HEK293 (cell line): ENCODE data around the gene NUP62.
A peak's percentile ranks its signal among the peaks of the same experiment; 100 is the strongest.

Source experiments
- GLI2 ChIP-seq: fragments of 450-650 bp; formaldehyde crosslinking; IDR thresholded peaks from 2 replicates; pipeline ENCODE4; 2017; ENCODE audit warnings: missing biosample characterization, missing genetic modification characterization, low read depth, borderline replicate concordance
- KLF9 ChIP-seq: fragments of 450-650 bp; formaldehyde crosslinking; IDR thresholded peaks from 2 replicates; pipeline ENCODE4 v1.5.1; 2016; ENCODE audit warnings: missing biosample characterization, missing genetic modification characterization, low read depth
- MZF1 ChIP-seq: fragments of 450-650 bp; formaldehyde crosslinking; IDR thresholded peaks from 2 replicates; pipeline ENCODE4 v1.5.1; 2017; ENCODE audit warnings: missing biosample characterization, missing genetic modification characterization, borderline replicate concordance
- SALL2 ChIP-seq: fragments of 450-650 bp; formaldehyde crosslinking; IDR thresholded peaks from 2 replicates; pipeline ENCODE4 v1.5.0; 2017; ENCODE audit warnings: missing biosample characterization, mild to moderate bottlenecking, missing genetic modification characterization, borderline replicate concordance
- SCRT2 ChIP-seq: fragments of 450-650 bp; formaldehyde crosslinking; IDR thresholded peaks from 2 replicates; pipeline ENCODE4 v1.5.1; 2016; ENCODE audit warnings: missing biosample characterization, missing genetic modification characterization
- SP7 ChIP-seq: fragments of 450-650 bp; formaldehyde crosslinking; IDR thresholded peaks from 2 replicates; pipeline ENCODE4 v1.5.1; 2016; ENCODE audit warnings: missing biosample characterization, missing genetic modification characterization
- TCF7L2 ChIP-seq: IDR thresholded peaks from 2 replicates; pipeline ENCODE4 v1.6.1; 2011; ENCODE audit warnings: low read depth, mild to moderate bottlenecking, inconsistent platforms, low read length, moderate library complexity, borderline replicate concordance
- TRIM28 ChIP-seq: IDR thresholded peaks from 2 replicates; pipeline ENCODE4 v1.6.1; 2011; ENCODE audit warnings: low read length, control low read depth, borderline replicate concordance
- ZEB2 ChIP-seq: fragments of 450-650 bp; formaldehyde crosslinking; IDR thresholded peaks from 2 replicates; pipeline ENCODE4 v1.5.1; 2016; ENCODE audit warnings: missing biosample characterization, missing genetic modification characterization
- ZFP37 ChIP-seq: fragments of 450-650 bp; formaldehyde crosslinking; IDR thresholded peaks from 2 replicates; pipeline ENCODE4 v1.5.1; 2016; ENCODE audit warnings: missing biosample characterization, missing genetic modification characterization
- ZIC2 ChIP-seq: fragments of 450-650 bp; formaldehyde crosslinking; IDR thresholded peaks from 2 replicates; pipeline ENCODE4 v1.5.1; 2016; ENCODE audit warnings: missing biosample characterization, missing genetic modification characterization
- ZNF112 ChIP-seq: fragments of 450-650 bp; formaldehyde crosslinking; IDR thresholded peaks from 2 replicates; pipeline ENCODE4 v1.5.0; 2017; ENCODE audit warnings: missing biosample characterization, missing genetic modification characterization
- ZNF140 ChIP-seq: fragments of 450-650 bp; formaldehyde crosslinking; IDR thresholded peaks from 2 replicates; pipeline ENCODE4 v1.5.1; 2016; ENCODE audit warnings: missing biosample characterization, missing genetic modification characterization
- ZNF157 ChIP-seq: fragments of 450-650 bp; formaldehyde crosslinking; IDR thresholded peaks from 2 replicates; pipeline ENCODE4 v1.5.1; 2016; ENCODE audit warnings: missing biosample characterization, missing genetic modification characterization
- ZNF169 ChIP-seq: fragments of 450-650 bp; formaldehyde crosslinking; IDR thresholded peaks from 2 replicates; pipeline ENCODE4 v1.5.1; 2016; ENCODE audit warnings: missing biosample characterization, missing genetic modification characterization
- ZNF24 ChIP-seq: fragments of 450-650 bp; formaldehyde crosslinking; IDR thresholded peaks from 2 replicates; pipeline ENCODE4 v1.5.1; 2016; ENCODE audit warnings: missing biosample characterization, missing genetic modification characterization
- ZNF266 ChIP-seq: fragments of 450-650 bp; formaldehyde crosslinking; IDR thresholded peaks from 2 replicates; pipeline ENCODE4 v1.5.1; 2016; ENCODE audit warnings: missing biosample characterization, missing genetic modification characterization, low read depth
- ZNF302 ChIP-seq: fragments of 450-650 bp; formaldehyde crosslinking; IDR thresholded peaks from 2 replicates; pipeline ENCODE4 v1.5.1; 2016; ENCODE audit warnings: missing biosample characterization, missing genetic modification characterization, low read depth
- ZNF514 ChIP-seq: fragments of 450-650 bp; formaldehyde crosslinking; IDR thresholded peaks from 2 replicates; pipeline ENCODE4 v1.5.1; 2016; ENCODE audit warnings: missing biosample characterization, missing genetic modification characterization
- ZNF654 ChIP-seq: fragments of 450-650 bp; formaldehyde crosslinking; IDR thresholded peaks from 2 replicates; pipeline ENCODE4 v1.5.1; 2016; ENCODE audit warnings: low read depth, missing biosample characterization, missing genetic modification characterization
- ZNF677 ChIP-seq: fragments of 450-650 bp; IDR thresholded peaks from 2 replicates; pipeline ENCODE4 v1.5.0; 2018; ENCODE audit warnings: missing biosample characterization, mild to moderate bottlenecking, missing genetic modification characterization, moderate library complexity
- ZNF776 ChIP-seq: fragments of 450-650 bp; formaldehyde crosslinking; IDR thresholded peaks from 2 replicates; pipeline ENCODE4 v1.5.0; 2017; ENCODE audit warnings: missing biosample characterization, missing genetic modification characterization, borderline replicate concordance
- ZSCAN23 ChIP-seq: fragments of 450-650 bp; formaldehyde crosslinking; IDR thresholded peaks from 2 replicates; pipeline ENCODE4 v1.5.1; 2016; ENCODE audit warnings: missing biosample characterization, missing genetic modification characterization
- TF ChIP-seq, protein P1 (sequence below): fragments of 450-650 bp; formaldehyde crosslinking; IDR thresholded peaks from 2 replicates; pipeline ENCODE4 v1.5.1; 2016; ENCODE audit warnings: missing biosample characterization, missing genetic modification characterization
- TF ChIP-seq, protein P2 (sequence below): fragments of 450-650 bp; formaldehyde crosslinking; IDR thresholded peaks from 2 replicates; pipeline ENCODE4; 2016; ENCODE audit warnings: missing biosample characterization, missing genetic modification characterization
- TF ChIP-seq, protein P3 (sequence below): fragments of 450-650 bp; formaldehyde crosslinking; IDR thresholded peaks from 2 replicates; pipeline ENCODE4 v1.5.1; 2016; ENCODE audit warnings: missing biosample characterization, missing genetic modification characterization
- TF ChIP-seq, protein P4 (sequence below): fragments of 450-650 bp; formaldehyde crosslinking; conservative IDR thresholded peaks from 2 replicates; pipeline ENCODE4 v1.5.1; 2016; ENCODE audit warnings: low read depth, missing biosample characterization, missing genetic modification characterization
- TF ChIP-seq, protein P5 (sequence below): fragments of 450-650 bp; formaldehyde crosslinking; IDR thresholded peaks from 2 replicates; pipeline ENCODE4 v1.5.1; 2016; ENCODE audit warnings: missing biosample characterization, missing genetic modification characterization
- TF ChIP-seq, protein P6 (sequence below): fragments of 450-650 bp; formaldehyde crosslinking; IDR thresholded peaks from 2 replicates; pipeline ENCODE4 v1.5.1; 2016; ENCODE audit warnings: missing biosample characterization, missing genetic modification characterization

Gene NUP62

DNA sequence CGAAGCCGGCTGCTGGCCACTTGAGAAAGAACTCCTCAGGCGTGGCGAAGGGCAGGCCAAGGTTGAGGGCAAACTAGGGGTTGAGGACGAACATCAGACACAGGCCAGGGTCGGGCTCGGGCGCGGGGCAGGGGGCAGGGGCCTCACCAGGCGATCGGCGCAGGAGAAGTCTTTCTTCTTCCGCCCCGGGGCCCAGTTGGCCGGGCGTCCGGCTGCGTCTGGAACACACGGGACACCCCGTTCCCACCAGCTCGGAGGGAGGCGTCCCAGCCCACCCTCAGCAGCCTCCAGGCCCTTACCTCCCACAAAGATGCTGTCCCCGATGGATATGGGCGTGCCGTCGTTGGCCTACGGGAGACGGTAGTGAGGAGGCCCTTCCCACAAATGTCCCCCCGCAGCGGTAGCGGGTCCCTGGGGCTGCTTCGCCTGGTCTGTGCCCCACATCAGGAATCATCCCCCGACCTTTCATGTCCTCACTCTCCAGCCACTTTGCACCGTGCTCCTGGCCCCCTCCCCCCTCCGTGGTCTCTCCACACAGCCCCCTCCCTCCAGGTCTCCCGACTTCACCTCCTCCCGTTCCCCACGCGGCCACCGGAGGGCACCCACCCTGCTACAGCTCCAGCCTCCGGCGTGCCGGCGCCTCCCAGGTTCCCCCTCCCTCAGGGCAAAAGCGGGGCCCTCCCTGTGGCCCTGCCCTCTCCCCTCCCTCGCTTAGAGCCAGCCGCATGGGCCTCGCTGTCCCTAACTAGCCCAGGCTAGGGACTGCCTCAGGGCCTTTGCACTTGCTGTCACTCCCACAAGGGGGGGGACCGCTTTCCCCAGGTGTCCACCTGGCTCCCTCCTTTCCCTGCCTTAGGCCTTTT is 66.7 kb downstream of the NUP62 start (continued):
- TF ChIP-seq, protein P1, sequence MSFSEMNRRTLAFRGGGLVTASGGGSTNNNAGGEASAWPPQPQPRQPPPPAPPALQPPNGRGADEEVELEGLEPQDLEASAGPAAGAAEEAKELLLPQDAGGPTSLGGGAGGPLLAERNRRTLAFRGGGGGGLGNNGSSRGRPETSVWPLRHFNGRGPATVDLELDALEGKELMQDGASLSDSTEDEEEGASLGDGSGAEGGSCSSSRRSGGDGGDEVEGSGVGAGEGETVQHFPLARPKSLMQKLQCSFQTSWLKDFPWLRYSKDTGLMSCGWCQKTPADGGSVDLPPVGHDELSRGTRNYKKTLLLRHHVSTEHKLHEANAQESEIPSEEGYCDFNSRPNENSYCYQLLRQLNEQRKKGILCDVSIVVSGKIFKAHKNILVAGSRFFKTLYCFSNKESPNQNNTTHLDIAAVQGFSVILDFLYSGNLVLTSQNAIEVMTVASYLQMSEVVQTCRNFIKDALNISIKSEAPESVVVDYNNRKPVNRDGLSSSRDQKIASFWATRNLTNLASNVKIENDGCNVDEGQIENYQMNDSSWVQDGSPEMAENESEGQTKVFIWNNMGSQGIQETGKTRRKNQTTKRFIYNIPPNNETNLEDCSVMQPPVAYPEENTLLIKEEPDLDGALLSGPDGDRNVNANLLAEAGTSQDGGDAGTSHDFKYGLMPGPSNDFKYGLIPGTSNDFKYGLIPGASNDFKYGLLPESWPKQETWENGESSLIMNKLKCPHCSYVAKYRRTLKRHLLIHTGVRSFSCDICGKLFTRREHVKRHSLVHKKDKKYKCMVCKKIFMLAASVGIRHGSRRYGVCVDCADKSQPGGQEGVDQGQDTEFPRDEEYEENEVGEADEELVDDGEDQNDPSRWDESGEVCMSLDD (tag by site-specific recombination): no peak
- TF ChIP-seq ZFP37 (tag by site-specific recombination) (no peak), ZNF112 (tag by site-specific recombination) (no peak), ZNF302 (tag by site-specific recombination) (no peak), ZNF776 (no peak), MZF1 (tag by site-specific recombination) (no peak), ZSCAN23 (tag by site-specific recombination) (no peak), ZNF654 (tag by site-specific recombination) (no peak), SALL2 (tag by site-specific recombination) (no peak), ZNF140 (tag by site-specific recombination) (no peak), ZNF157 (tag by site-specific recombination) (no peak), ZNF514 (tag by site-specific recombination) (no peak), ZNF169 (tag by site-specific recombination) (no peak), ZIC2 (tag by site-specific recombination) (no peak), KLF9 (tag by site-specific recombination) (0 out of 2 replicates have a peak, but pooled peaks have one; percentile 24), ZEB2 (tag by site-specific recombination) (0 out of 2 replicates have a peak, but pooled peaks have one; percentile 32), TCF7L2 (no peak), ZNF266 (no peak), SP7 (tag by site-specific recombination) (peak; percentile 50; the same call in 1 of the 2 replicates), ZNF24 (tag by site-specific recombination) (no peak), TRIM28 (no peak), SCRT2 (tag by site-specific recombination) (no peak), GLI2 (tag by site-specific recombination) (no peak), ZNF677 (tag by site-specific recombination) (no peak)
- TF ChIP-seq, protein P2, sequence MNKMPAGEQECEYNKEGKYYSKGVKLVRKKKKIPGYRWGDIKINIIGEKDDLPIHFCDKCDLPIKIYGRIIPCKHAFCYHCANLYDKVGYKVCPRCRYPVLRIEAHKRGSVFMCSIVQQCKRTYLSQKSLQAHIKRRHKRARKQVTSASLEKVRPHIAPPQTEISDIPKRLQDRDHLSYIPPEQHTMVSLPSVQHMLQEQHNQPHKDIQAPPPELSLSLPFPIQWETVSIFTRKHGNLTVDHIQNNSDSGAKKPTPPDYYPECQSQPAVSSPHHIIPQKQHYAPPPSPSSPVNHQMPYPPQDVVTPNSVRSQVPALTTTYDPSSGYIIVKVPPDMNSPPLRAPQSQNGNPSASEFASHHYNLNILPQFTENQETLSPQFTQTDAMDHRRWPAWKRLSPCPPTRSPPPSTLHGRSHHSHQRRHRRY (tag by site-specific recombination): no peak
- TF ChIP-seq, protein P3, sequence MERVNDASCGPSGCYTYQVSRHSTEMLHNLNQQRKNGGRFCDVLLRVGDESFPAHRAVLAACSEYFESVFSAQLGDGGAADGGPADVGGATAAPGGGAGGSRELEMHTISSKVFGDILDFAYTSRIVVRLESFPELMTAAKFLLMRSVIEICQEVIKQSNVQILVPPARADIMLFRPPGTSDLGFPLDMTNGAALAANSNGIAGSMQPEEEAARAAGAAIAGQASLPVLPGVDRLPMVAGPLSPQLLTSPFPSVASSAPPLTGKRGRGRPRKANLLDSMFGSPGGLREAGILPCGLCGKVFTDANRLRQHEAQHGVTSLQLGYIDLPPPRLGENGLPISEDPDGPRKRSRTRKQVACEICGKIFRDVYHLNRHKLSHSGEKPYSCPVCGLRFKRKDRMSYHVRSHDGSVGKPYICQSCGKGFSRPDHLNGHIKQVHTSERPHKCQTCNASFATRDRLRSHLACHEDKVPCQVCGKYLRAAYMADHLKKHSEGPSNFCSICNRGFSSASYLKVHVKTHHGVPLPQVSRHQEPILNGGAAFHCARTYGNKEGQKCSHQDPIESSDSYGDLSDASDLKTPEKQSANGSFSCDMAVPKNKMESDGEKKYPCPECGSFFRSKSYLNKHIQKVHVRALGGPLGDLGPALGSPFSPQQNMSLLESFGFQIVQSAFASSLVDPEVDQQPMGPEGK (tag by site-specific recombination): peak; percentile 81
- TF ChIP-seq, protein P4, sequence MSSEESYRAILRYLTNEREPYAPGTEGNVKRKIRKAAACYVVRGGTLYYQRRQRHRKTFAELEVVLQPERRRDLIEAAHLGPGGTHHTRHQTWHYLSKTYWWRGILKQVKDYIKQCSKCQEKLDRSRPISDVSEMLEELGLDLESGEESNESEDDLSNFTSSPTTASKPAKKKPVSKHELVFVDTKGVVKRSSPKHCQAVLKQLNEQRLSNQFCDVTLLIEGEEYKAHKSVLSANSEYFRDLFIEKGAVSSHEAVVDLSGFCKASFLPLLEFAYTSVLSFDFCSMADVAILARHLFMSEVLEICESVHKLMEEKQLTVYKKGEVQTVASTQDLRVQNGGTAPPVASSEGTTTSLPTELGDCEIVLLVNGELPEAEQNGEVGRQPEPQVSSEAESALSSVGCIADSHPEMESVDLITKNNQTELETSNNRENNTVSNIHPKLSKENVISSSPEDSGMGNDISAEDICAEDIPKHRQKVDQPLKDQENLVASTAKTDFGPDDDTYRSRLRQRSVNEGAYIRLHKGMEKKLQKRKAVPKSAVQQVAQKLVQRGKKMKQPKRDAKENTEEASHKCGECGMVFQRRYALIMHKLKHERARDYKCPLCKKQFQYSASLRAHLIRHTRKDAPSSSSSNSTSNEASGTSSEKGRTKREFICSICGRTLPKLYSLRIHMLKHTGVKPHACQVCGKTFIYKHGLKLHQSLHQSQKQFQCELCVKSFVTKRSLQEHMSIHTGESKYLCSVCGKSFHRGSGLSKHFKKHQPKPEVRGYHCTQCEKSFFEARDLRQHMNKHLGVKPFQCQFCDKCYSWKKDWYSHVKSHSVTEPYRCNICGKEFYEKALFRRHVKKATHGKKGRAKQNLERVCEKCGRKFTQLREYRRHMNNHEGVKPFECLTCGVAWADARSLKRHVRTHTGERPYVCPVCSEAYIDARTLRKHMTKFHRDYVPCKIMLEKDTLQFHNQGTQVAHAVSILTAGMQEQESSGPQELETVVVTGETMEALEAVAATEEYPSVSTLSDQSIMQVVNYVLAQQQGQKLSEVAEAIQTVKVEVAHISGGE: no peak
- TF ChIP-seq, protein P5, sequence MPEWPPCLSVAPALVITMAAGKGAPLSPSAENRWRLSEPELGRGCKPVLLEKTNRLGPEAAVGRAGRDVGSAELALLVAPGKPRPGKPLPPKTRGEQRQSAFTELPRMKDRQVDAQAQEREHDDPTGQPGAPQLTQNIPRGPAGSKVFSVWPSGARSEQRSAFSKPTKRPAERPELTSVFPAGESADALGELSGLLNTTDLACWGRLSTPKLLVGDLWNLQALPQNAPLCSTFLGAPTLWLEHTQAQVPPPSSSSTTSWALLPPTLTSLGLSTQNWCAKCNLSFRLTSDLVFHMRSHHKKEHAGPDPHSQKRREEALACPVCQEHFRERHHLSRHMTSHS (tag by site-specific recombination): no peak
- TF ChIP-seq, protein P6, sequence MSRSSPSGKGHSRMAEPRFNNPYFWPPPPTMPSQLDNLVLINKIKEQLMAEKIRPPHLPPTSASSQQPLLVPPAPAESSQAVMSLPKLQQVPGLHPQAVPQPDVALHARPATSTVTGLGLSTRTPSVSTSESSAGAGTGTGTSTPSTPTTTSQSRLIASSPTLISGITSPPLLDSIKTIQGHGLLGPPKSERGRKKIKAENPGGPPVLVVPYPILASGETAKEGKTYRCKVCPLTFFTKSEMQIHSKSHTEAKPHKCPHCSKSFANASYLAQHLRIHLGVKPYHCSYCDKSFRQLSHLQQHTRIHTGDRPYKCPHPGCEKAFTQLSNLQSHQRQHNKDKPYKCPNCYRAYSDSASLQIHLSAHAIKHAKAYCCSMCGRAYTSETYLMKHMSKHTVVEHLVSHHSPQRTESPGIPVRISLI (tag by site-specific recombination): no peak
